ENCODE results near the gene VWA5B1. TPM values are rescaled to one million over a fixed set of nuclear protein-coding genes. Genes with fewer than 3 reads are reported as not detected.
A peak's percentile ranks its signal among the peaks of the same experiment; 100 is the strongest.

Gene VWA5B1
- total RNA-seq, 1 experiment from 2014 or later: not detected

DNA sequence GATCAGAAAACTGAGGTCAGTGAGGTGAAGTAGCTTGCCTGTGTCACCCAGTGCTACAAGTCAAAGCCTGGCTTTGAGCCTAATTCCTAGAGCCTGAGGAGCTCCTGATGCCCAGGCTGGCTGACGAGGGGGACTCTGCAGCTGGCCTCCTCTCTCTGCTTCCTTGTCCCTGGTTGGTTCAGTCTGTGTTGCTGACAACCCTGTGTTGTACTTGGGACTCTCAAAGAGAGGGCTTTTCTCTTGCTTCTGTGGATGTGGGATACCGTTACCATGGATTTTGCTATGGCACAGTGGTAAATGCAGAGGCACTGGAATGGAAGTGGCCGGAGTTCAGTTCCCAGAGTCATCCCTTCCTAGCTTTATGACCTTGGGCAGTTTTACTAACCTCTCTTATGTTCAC lies 8.0 kb downstream of the VWA5B1 start:
- Histone ChIP-seq H4K20me1 (ENCODE audit: low read length) (no peaks in the 10 kb centered on the region), H3K27me3 (ENCODE audit: low read length) (no peaks in the 10 kb centered on the region), H3K9me3 (ENCODE audit: low read length) (no peaks in the 10 kb centered on the region), H3K27ac (ENCODE audit: low read length) (no peak overlapping the region), H3K4me2 (ENCODE audit: low read length) (no peak overlapping the region), H3K36me3 (ENCODE audit: low read depth, low read length) (no peaks in the 10 kb centered on the region), H2AFZ (ENCODE audit: low read length) (no peak overlapping the region), H3K4me3 (ENCODE audit: low read length) (no peak overlapping the region), H3K9ac (ENCODE audit: low read length) (no peak overlapping the region), H3K9me2 (replicated peaks; ENCODE audit: low read length) (no peaks in the 10 kb centered on the region), H3K79me2 (ENCODE audit: low read length) (no peaks in the 10 kb centered on the region), H3F3A (ENCODE audit: low read length, unreplicated experiment) (no peaks in the 10 kb centered on the region), H3K4me1 (ENCODE audit: insufficient read depth, low read length) (peaks cover 13% of the 10 kb centered on the region)
- DNase-seq (no peak), ATAC-seq (no peak)
- ChIA-PET CTCF (no interaction called here), POLR2A (ENCODE audit: unreplicated experiment) (no interaction called here)
- no TSS peak for BruUV-seq (replicated peaks)
- TF ChIP-seq EZH2phosphoT487 (IDR thresholded peaks at IDR 0.05; ENCODE audit: borderline replicate concordance, low read length) (no peak), EZH2 (IDR thresholded peaks at IDR 0.05; ENCODE audit: low read length, unreplicated experiment) (no peak), CTCF (conservative IDR thresholded peaks at IDR 0.05; ENCODE audit: low read depth, low read length) (no peak)
- intact Hi-C loops (cut with micrococcal nuclease): no loop called here

- POLR2A ChIA-PET (ENCODE audit: unreplicated experiment): no interaction called here
- Histone ChIP-seq H3K79me2 (ENCODE audit: low read length) (no peaks in the 10 kb centered on the region), H3K4me1 (ENCODE audit: insufficient read depth, low read length) (peaks cover 13% of the 10 kb centered on the region), H3K9me3 (ENCODE audit: low read length) (no peaks in the 10 kb centered on the region), H4K20me1 (ENCODE audit: low read length) (no peaks in the 10 kb centered on the region), H3K9me2 (replicated peaks; ENCODE audit: low read length) (no peaks in the 10 kb centered on the region), H3K27me3 (ENCODE audit: low read length) (no peaks in the 10 kb centered on the region), H3K4me2 (ENCODE audit: low read length) (peak overlapping the region; percentile 64), H3K9ac (ENCODE audit: low read length) (no peak overlapping the region), H2AFZ (ENCODE audit: low read length) (peak overlapping the region; percentile 58; the same call in 1 of the 2 replicates), H3K36me3 (ENCODE audit: low read depth, low read length) (no peaks in the 10 kb centered on the region), H3K27ac (ENCODE audit: low read length) (peak overlapping the region; percentile 35; the same call in 1 of the 2 replicates), H3F3A (ENCODE audit: low read length, unreplicated experiment) (no peaks in the 10 kb centered on the region), H3K4me3 (ENCODE audit: low read length) (no peak overlapping the region)
- intact Hi-C loops (cut with micrococcal nuclease): no loop called here
- no peak for ATAC-seq
- CTCF ChIA-PET: no interaction called here
- DNase-seq: no peak
- no TSS peak for BruUV-seq (replicated peaks)
- TF ChIP-seq CTCF (conservative IDR thresholded peaks at IDR 0.05; ENCODE audit: low read depth, low read length) (no peak), EZH2 (IDR thresholded peaks at IDR 0.05; ENCODE audit: low read length, unreplicated experiment) (no peak), EZH2phosphoT487 (IDR thresholded peaks at IDR 0.05; ENCODE audit: borderline replicate concordance, low read length) (no peak)
Observed at GRCh38 chr1:20301463-20302107, 10.9 kb downstream of the VWA5B1 start.

DNA sequence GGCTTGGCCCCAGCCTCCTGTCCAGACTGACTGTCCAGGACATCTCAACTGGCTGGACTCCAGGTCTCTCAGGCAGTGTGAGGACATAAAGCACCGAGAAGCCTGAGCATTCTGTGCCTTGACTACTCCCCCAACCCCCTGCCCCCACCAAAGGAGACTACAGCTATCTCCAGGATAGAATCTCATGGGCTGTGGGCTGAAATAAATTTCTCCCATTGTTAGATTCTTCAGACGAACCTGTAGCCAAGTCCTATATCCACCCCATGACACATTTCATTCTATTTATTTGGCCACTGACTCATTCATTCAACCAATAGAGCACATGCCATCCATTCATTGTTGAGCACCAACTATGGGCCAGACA lies 11.4 kb downstream of the VWA5B1 start:
- Histone ChIP-seq H3K4me2 (ENCODE audit: low read length) (peak overlapping the region; percentile 64), H4K20me1 (ENCODE audit: low read length) (no peaks in the 10 kb centered on the region), H3F3A (ENCODE audit: low read length, unreplicated experiment) (no peaks in the 10 kb centered on the region), H3K9me2 (replicated peaks; ENCODE audit: low read length) (no peaks in the 10 kb centered on the region), H3K27ac (ENCODE audit: low read length) (peak overlapping the region; percentile 35; the same call in 1 of the 2 replicates), H3K27me3 (ENCODE audit: low read length) (no peaks in the 10 kb centered on the region), H3K79me2 (ENCODE audit: low read length) (no peaks in the 10 kb centered on the region), H3K4me3 (ENCODE audit: low read length) (no peak overlapping the region), H3K36me3 (ENCODE audit: low read depth, low read length) (no peaks in the 10 kb centered on the region), H3K4me1 (ENCODE audit: insufficient read depth, low read length) (peaks cover 13% of the 10 kb centered on the region), H3K9me3 (ENCODE audit: low read length) (no peaks in the 10 kb centered on the region), H3K9ac (ENCODE audit: low read length) (no peak overlapping the region), H2AFZ (ENCODE audit: low read length) (peak overlapping the region; percentile 58; the same call in 1 of the 2 replicates)
- peak; percentile 75 for DNase-seq
- BruUV-seq (replicated peaks): no TSS peak
- CTCF ChIA-PET: no interaction called here
- TF ChIP-seq EZH2phosphoT487 (IDR thresholded peaks at IDR 0.05; ENCODE audit: borderline replicate concordance, low read length) (no peak), CTCF (conservative IDR thresholded peaks at IDR 0.05; ENCODE audit: low read depth, low read length) (no peak), EZH2 (IDR thresholded peaks at IDR 0.05; ENCODE audit: low read length, unreplicated experiment) (no peak)
- POLR2A ChIA-PET (ENCODE audit: unreplicated experiment): no interaction called here
- ATAC-seq: peak; percentile 99
- intact Hi-C loops (cut with micrococcal nuclease): no loop called here

Measured in PC-3 (cell line).